ENCODE measurements around the gene ZNF687. TPM values are rescaled to one million over a fixed set of nuclear protein-coding genes. Genes with fewer than 3 reads are reported as not detected.

Gene ZNF687
- polyA plus RNA-seq: 0.07 and 0.34 TPM in 2 replicates

GRCh38 chr1:151281969-151282882, at the start of gene ZNF687:
Gene ZNF687, plus strand, starts transcription at chr1:151282299. Its CDS starts 3,993 bp downstream, at chr1:151286292.

GRCh38 chr1:151254217-151255213, 27.6 kb upstream of the ZNF687 start, which contains the start of gene PSMD4:
Gene PSMD4, plus strand, starts transcription at chr1:151254734. Its CDS starts 49 bp downstream, at chr1:151254783.

GRCh38 chr1:151327223-151327902, 45.3 kb downstream of the ZNF687 start, which contains the start of gene PI4KB:
Gene PI4KB, minus strand, starts transcription at chr1:151327416. Its CDS starts 10,935 bp downstream, at chr1:151316481.

Other genes with a start within 250 kb of the ZNF687 start
- gene BNIPL, start 245.7 kb upstream of the ZNF687 start, polyA plus RNA-seq: 0.26 and 0.60 TPM in 2 replicates
- 12.8 and 18.3 TPM in 2 replicates for gene C1orf56, start 234.5 kb upstream of the ZNF687 start, polyA plus RNA-seq
- 11.7 and 17.5 TPM in 2 replicates for gene CDC42SE1, start 222.7 kb upstream of the ZNF687 start, polyA plus RNA-seq
- gene MLLT11, start 221.9 kb upstream of the ZNF687 start, polyA plus RNA-seq: 149 and 204 TPM in 2 replicates
- gene GABPB2, start 211.5 kb upstream of the ZNF687 start, polyA plus RNA-seq: 3.0 and 6.1 TPM in 2 replicates
- 0.95 and 2.5 TPM in 2 replicates for gene SEMA6C, start 135.7 kb upstream of the ZNF687 start, polyA plus RNA-seq
- not detected in 2 replicates for gene TNFAIP8L2, start 125.7 kb upstream of the ZNF687 start, polyA plus RNA-seq
- gene LYSMD1, start 116.4 kb upstream of the ZNF687 start, polyA plus RNA-seq: 19.2 and 19.6 TPM in 2 replicates
- 138 and 168 TPM in 2 replicates for gene SCNM1, start 116.2 kb upstream of the ZNF687 start, polyA plus RNA-seq
- gene TMOD4, start 106.3 kb upstream of the ZNF687 start, polyA plus RNA-seq: not detected in 2 replicates
- 9.7 and 12.8 TPM in 2 replicates for gene VPS72, start 92.1 kb upstream of the ZNF687 start, polyA plus RNA-seq
- gene PIP5K1A, start 83.7 kb upstream of the ZNF687 start, polyA plus RNA-seq: 2.9 and 3.3 TPM in 2 replicates
- gene PSMD4, start 27.6 kb upstream of the ZNF687 start, polyA plus RNA-seq: 80.4 and 119 TPM in 2 replicates
- gene PI4KB, start 45.1 kb downstream of the ZNF687 start, polyA plus RNA-seq: 4.3 and 6.1 TPM in 2 replicates
- 1.5 and 1.9 TPM in 2 replicates for gene RFX5, start 65.0 kb downstream of the ZNF687 start, polyA plus RNA-seq
- gene SELENBP1, start 90.4 kb downstream of the ZNF687 start, polyA plus RNA-seq: 0.83 and 1.7 TPM in 2 replicates
- gene PSMB4, start 117.3 kb downstream of the ZNF687 start, polyA plus RNA-seq: 351 and 394 TPM in 2 replicates
- gene POGZ, start 177.2 kb downstream of the ZNF687 start, polyA plus RNA-seq: 11.5 and 22.1 TPM in 2 replicates
- 0.18 and 1.5 TPM in 2 replicates for gene CGN, start 229.1 kb downstream of the ZNF687 start, polyA plus RNA-seq